ENCODE data around the gene CHD2.
A peak's percentile ranks its signal among the peaks of the same experiment; 100 is the strongest.
"Not testable (repeated sequence)": the region's sequence is repeated elsewhere in the genome, so short reads cannot be mapped to it uniquely, and the experiment has no call there.

CHD2 gene

DNA sequence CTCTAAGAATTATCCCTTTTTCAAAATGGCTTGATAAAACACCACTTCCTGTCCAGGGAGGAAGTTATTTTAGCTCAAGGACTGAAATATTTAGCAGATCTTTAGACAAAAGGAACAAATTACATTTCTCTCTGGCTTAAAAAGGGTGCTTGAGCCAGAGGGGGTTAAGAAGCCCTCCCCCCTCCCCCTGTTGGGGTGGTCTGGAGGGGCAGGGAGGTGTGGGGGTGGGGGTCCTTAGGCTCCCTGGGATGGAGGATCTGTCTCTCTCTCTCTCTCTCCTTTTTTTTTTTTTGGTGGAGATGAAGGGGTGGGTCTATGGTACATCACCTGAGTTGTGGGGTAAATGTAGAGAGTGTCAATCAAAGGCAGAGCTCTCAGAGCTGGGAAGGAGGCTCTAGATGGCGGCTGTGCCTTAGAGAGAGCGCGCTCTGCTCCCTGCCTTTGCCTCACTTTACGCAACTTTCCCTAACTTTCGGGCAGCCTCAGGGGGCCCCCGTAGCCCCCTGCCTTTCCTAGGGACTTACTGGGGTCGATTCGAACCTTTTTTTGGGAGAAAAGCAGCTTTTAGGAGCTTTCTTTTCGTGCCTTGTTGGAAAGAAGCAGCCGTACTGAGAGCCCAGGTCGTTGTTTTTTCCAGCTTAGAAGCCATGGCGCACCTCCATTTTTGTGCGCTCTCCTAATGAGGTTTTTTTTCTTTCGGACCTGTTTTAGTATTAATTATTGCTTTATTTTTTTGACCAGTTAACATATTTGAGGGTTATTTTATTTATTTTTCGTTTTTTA is at the start of gene CHD2:
Gene CHD2 (plus strand): TSS at position 377 of the 783 bp plus-strand sequence. CDS start 914 bp downstream, outside the sequence.
- peak; percentile 97 for DNase-seq (ENCODE audit: low read depth, low spot score)

DNA sequence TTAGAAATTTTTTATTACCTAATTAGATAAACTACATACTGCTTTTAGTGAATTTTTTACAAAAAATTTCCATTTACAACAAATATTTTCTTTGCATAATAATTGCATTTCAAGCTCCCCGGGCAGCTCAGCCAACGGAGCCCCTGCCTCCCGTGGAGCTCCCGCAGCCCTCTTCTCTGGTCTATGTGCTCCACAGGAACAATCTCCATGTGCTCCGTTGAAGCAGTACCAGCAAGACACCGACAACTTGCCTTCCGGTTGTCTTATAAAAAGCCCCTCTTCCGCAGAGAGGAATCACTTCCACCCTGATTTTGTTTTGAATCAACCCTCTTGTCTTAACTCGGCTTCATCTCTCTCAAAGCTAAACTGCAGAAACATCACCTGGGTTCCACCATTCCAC is 46.9 kb upstream of the CHD2 start:
- DNase-seq (ENCODE audit: low read depth, low spot score): no peak

DNA sequence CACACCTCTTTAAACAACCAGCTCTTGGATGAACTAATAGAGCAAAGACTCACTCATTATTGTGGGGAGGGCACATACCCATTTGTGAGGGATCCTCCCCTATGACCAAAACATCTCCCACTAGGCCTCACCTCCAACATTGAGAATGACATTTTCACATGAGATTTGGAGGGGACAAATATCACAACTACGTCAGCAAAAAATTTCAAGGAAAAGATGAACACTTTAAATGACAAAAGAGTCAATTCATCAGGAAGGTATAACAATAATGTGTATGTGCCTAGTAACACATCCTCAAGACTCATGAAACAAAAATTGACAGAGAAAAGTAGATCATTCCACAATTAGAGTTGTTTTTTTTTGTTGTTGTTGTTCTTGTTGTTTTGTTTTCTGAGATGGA is 38.4 kb upstream of the CHD2 start:
- DNase-seq (ENCODE audit: low read depth, low spot score): no peak

DNA sequence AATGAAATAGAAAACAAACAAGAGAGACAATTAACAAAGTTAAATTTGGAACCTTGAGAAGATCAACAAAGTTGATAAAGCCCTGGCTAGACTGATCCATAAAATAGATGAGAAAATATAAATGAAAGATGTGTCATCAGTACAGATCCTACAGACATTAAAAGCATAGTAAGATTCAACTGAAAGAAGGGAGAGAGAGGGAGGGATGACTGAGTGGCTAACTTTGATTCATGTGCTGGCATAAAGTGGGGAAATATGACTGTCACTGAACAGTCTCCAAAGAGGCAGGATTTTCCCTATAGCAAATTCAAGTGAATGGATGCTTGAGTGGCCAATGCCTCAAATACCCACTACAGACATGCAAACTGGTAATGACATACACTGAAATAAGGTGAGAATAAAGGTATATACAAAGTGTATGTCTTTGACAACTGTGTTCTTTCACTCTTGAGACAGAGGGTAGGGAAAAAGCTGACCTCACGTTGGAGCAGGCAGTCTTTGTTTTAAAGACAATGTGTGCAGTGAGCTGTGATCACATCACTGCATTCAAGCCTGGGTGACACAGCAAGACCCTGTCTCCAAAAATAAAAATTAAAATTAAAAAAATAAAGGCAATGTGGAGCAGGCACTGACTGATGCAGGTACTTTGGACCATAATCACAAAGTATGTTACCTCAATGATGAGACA is 35.9 kb upstream of the CHD2 start:
- DNase-seq (ENCODE audit: low read depth, low spot score): no peak

DNA sequence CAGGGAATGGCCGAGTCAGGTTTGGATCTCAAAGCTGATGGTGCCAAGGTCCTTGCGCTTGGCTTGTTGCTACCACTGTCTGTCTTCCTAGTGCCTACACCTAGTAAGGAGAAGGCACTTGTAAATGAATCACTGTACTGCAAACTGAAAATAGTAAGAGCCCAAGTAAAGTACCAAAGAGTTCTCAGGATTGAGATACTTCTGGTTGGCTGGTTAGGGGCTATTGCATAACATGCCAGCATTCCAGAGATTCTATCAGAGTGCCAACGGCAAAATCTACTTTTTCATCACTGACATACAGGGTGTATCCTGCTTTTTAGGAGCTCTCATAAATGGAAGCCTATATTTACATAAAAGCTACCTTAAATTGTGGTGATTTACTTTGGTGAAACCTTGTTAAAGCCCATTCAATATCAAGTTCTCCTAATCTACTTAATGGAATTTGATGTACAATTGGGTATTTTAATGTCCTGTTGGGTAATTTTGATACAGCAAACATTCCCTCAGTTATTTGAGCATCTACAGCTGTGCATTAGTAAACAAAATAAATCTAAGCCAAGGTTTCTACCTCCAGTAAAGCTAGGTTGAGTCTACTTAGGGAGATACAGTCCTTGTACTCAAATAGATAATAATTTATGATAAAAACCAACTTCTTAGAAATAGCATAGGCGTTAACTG is 30.7 kb upstream of the CHD2 start:
- DNase-seq (ENCODE audit: low read depth, low spot score): no peak

DNA sequence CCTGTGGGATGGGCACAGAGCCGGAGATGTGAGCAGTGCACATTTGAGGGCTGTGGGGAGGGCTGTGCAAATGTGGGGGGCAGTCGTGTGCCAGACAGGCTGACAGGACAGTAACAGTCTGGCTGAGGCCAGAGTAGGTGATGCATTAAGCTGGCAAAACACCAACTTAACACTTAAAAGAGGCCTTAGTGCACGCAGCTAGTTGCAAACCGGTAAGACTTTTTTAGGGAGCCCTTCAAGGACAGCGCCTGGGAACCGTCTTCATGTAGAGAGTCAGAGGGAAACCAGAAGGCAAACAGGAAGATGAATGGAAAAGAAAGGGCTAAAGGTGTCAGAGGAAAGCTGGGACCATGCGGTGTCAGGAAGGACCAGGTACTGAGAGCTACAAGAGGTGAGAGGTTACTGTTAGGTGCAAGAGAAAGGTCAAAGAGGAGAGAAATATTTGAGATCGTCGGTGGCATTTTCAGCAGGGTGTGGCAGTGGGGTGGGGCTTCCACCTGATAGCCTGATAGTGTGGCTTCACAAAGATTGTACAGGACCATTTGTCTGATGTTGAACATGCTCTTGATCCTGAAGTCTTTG is 30.0 kb upstream of the CHD2 start:
- no peak for DNase-seq (ENCODE audit: low read depth, low spot score)

DNA sequence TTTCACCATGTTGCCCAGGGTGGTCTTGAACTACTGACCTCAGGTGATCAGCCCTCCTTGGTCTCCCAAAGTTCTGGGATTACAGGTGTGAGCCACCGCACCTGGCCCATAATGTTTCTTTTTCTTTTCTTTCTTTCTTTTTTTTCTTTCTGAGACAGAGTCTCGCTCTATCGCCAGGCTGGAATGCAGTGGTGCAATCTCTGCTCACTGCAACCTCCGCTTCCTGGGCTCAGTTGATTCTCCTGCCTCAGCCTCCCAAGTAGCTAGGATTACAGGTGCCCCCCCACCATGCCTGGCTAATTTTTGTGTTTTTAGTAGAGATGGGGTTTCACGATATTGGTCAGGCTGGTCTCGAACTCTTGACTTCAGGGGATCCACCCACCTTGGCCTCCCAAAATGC is 27.2 kb upstream of the CHD2 start:
- DNase-seq (ENCODE audit: low read depth, low spot score): not testable (repeated sequence)

DNA sequence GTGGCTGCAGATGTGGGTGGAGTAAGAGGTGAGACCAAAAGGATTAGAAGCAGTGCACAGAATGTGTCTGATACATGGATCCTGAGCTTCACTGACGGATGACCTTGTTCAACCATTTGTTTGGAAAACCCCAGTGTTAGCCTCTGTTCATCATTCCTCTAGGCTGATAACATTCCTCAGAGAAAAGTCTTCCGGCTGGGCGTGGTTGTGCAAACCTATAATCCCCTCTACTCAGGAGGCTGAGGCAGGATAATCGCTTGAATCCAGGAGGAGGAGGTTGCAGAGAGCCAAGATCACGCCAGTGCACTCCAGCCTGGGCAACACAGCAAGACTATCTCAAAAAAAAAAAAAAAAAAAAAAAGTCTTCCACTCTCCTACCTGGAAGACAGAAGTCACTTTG is 23.1 kb upstream of the CHD2 start:
- DNase-seq (ENCODE audit: low read depth, low spot score): no peak

DNA sequence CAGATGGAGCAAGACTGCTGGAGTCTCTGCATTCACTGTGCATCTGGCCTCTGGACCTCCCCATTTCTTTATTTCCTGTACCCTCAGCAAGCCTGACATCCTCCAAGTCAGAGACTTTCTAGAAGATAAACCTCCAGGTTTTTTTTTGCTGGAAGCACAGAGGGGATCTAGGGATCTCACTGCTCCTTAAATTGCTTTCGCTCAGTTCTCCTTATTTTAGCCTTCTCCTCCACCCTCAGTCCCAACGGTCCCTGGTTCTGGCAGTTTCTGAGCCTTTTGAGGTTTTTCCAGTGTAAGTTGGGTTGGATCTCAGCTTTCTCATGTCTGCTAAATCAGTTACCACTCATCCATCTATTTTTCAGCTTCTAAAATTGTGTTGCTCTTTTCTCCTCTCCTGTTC is 22.7 kb upstream of the CHD2 start:
- DNase-seq (ENCODE audit: low read depth, low spot score): no peak

DNA sequence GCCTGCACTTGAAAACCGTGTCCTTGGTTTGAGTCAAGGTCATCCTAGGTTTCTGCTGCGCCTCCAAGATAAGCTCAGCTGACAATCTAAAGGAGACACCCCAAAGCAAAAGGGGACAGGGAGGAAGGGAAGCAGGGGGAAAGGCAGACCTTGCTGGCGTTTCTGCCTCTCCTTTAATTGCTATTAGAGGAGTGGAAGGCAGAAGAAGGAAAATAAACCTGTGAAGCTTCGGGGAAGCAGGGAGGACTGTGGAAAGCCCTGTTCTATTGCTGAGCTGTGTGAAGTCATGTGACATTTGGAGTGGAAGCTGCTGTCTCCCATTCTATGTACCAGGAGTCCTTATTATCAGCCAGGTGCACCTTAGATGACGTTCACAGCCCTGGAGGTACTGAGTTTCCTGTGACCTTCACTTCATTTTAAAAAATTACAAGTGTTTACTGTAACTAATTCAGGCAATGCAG is 21.5 kb upstream of the CHD2 start:
- DNase-seq (ENCODE audit: low read depth, low spot score): no peak

DNA sequence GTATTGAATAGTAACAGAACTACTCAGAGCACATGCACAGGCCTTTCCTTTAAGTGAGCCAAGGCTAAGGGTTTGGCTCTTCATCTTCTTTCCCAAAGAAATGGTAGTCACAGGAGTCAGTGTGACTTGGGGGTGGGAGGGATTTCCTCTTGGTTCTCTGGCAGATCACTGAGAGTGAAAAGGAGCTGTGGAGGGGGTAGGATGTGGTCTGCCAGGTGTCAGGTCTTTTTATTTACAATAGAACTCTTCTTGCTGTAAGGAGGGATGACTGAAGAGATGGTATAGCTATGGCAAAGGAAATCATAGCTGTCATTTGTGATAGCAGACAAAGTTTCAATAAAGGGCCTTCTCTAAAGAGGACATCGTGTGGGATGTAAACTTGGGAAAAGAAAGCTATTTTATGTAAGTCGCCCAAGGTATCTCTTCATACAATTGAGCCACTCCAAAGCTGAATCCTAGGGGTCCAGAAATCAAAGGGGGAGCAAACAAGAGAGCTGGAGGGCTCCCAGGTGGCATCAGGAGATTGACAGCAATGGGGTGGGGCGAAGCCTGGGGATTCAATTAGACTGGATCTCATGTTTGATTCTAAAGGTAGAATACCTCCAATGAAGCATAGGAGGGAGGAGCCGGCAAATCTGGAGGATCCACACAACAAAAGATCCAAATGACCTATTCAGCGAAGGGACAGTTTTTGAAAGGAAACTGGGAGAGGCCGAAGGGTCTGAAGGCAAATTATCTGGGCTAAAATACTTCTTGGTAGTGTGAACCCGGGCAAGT is 20.0 kb upstream of the CHD2 start:
- DNase-seq (ENCODE audit: low read depth, low spot score): no peak

DNA sequence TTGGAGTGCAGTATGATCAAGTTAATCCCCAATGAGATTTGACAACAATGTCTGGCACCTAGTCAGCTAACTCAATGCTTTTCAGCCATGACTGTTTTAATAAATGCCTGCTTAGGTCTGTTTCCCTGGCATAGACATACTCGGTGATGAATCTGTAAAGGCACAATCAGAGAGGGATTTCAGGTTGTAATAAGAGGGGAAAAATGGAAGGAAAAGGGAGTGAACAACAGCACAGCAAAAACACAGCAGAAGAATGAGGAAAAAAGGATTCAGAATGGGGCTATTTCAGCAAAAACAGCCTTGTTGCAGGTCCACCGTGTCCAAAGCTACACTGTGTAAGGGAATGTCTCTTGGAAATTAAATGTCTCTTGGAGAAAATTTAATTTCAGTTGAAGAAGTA is 19.3 kb upstream of the CHD2 start:
- DNase-seq (ENCODE audit: low read depth, low spot score): no peak

DNA sequence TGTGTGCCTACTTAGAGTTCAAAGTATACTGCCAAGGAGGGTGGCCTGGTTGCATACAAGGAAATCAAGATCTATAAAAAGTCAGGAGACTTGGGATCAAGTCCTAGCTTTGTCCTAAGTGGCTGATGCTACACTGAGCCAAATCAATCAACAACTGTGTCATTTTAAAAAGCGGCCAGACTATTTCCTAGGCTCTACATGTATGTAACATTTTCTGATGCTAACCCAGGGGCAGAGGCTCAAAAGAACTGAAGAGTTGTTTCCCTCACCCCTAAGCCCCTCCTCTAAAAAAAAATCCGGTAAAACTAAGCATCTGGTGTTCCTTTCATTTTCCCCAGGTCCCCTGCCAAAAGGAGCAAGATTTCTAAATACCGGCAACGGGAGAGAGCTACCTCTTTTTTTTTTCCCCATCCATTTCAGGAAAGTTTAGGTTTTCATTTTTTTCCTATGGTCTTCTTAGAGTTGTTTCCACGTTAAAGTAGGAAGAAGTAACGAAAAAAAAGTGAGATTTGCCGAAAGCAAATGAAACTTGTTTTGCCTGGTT is 18.8 kb upstream of the CHD2 start:
- DNase-seq (ENCODE audit: low read depth, low spot score): no peak

DNA sequence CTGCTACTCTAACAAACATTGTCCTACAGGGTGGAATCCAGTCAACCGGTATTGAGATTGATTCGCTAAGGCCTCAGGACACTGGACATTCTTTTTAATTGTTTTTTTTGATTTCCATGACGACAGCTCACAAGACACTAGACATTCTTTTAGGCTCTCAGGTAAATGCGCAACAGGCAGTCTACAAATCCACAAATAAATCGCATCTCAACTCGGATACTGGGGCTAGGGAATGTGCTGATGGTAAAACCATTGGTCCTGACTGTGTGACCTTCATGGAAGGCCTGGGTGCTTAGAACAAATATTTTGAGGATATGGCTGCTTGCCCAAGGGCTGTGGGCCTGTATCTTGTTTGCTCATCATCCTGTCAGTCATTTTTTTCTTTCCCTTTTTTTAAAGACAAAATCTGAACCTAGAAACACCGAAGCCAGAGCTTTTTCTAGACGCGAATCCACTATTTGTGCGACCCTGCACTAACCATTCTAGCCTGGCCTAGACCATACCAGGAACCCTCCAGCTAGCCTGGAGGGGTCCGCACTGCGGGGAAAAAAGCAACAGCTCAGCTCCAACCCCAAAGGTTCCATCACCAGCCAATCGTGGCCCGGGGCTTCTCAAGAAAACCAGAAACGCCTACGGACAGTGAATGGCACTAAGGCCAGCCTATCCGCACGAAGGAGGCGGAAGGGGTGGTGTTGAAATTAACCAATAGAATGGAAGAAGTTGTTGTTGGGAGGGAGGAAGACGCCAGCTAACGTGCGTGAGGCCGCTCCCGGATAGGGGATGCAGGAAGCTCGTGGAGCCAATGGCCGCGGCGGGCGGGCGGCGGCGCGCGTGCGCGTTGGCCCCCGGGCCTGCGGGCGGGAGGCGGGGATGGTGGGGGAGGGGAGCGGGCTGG is 18.1 kb upstream of the CHD2 start:
- DNase-seq (ENCODE audit: low read depth, low spot score): peak; percentile 100

DNA sequence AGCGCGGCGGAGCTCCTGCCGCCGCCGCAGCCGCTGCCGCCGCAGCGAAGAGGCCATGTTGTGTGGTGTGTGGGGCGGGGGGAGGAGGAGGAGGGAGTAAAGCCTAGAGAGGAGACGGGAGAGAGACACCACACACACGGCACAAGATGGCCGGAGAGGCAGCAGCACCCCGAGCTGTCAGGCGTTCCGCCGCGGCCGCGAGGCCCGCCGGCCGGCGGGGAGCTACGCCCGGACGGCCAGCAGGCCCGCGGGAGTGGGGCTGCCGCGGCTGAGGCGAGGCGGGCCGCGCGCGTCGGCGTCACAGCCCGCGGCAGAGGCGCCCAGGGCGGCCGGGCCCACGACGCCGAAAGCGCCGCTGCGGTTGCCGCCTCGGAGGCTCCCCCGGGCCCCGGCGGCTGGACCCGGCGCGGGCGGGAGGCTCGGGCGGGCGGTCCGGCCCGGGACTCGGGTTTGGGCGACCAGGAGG is 17.4 kb upstream of the CHD2 start:
- no peak for DNase-seq (ENCODE audit: low read depth, low spot score)

DNA sequence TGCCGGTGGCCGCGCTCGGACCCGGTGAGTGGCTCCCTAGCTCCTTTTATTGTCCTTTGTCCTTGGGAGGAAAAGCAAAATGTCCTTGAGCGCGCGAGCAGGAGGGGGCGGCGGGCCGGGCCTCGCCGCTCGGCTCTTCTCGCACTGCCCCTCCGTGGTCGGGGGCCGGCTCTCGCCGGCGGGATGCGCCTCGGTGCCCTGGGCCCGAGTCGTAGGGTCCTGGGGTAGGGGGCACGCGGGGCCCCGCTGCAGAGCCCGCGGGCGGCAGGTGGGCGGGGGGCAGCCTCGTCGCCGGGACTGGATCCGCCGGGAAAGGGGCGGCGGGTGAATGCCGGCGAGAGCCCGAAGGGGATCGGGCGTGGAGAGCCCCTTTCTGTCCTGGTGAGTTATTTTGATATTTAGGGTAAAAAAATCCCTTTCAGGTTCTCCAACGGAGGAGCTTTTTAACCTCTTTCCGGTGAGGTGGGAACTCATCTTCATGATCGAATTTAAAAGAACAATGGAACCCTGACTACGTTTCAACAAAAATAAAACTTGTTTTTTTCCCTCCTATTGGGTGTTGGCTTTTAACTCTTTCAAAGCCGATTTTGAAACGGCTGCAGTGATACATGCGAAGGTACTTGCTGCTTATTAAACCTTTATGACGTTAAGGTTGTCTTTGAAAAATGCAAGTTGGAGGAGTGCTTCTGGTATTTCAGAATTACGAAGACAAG is 16.8 kb upstream of the CHD2 start:
- DNase-seq (ENCODE audit: low read depth, low spot score): no peak

DNA sequence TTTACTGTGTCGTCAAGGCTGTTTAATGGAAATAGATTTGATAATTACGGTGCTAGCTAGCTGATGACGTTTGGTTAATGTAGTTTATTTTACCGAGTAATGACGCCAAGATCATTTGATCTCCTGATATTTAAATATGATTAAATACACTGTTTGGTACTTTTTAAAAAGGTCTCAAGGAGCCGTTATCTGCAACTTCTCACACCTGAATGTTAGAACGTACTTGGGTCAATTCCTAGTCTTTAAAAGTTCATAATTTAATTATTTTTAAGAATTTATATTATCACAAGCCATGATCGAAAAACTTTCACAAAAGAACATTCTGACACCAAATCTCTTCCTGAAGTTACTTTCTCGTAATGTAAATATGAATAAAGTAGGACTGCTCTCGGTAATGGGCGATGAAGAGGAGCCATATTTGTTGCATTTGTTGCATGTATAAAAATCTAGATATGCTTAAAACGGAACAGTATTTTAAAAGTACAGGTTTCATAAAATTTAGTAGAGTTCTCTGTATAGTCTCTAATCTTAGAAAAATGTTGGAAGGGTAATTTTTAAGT is 16.2 kb upstream of the CHD2 start:
- DNase-seq (ENCODE audit: low read depth, low spot score): no peak

DNA sequence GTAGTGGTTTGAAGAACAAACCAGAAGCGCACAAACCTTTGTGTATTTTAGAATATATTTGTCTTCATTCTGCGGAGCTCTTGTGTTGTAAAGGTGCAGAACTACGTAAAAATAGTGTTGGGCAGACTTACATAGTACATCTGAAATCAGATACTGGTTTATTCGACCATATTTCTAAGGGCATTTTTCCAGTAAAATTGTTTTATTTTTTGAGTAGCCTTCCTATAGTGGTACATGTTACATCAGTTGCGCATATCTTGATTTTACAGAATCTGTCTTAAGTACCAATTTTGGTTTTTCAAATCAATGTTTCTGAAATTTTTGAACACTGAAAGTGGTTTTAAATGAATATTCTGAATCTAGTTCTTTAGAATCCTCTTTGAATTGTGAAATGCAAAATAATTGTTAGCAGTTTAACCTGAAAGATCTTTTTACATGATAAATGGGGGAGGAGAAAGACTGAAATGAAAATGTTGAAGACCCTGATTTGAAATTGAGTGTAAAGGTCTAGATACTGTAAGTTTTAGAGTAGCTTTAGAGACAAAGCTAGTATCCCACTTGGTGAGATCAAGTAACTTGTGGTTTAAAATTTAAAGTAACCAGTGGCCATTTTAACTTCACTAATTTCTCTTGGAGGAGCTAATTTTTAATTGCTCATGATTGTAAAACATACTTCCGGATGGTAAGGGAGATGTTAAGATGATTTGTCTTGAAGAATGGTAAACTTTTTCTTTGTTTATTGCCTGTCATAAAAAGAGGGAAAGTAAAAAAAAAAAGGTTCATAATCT is 15.5 kb upstream of the CHD2 start:
- DNase-seq (ENCODE audit: low read depth, low spot score): no peak
